ENCODE data around the gene SLC36A3.
"Not testable (repeated sequence)": the region's sequence is repeated elsewhere in the genome, so short reads cannot be mapped to it uniquely, and the experiment has no call there.

SLC36A3 gene

DNA sequence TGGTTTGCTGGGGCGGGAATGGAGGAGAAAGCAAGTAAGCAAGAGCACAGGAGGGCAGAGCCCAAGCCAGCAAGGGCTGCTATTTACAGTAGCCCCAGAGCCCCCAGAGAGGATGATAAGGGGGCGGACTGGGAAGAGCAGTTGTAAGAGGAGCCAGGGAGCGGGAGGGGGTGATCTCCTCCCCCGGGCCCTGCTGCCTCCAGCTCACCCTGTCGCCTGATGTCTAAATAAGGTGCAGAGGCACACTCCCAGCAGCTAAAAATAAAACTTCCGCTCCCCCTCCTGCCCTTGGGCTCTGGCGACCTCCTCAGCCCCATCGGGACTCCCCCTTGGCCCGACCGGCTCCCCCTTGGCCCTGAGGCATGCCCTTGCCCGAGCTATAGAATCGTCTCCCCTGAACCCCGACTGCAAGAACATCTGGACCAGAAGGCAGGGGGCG lies 65.2 kb downstream of the SLC36A3 start:
- DNase-seq (ENCODE audit: low read depth in 2 of 2): no peak

DNA sequence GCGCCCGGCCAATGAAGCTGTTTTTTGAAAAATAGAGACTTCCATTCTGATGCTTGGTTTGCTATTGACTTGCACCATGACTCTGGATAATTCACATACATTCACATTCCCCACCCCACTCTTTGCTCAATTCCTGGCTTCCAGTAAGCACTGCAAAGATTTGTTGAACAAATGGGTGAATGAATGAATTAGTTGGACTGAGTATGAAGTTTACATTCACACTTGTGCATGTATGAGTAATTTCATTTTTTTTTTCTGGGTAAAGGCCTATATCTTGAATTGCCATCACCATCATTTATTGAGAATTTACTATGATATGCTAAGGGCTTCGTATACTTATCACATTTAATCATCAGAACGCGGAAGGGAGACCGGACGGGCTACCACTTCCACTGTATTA lies 65.9 kb downstream of the SLC36A3 start:
- DNase-seq (ENCODE audit: low read depth in 2 of 2): no peak

DNA sequence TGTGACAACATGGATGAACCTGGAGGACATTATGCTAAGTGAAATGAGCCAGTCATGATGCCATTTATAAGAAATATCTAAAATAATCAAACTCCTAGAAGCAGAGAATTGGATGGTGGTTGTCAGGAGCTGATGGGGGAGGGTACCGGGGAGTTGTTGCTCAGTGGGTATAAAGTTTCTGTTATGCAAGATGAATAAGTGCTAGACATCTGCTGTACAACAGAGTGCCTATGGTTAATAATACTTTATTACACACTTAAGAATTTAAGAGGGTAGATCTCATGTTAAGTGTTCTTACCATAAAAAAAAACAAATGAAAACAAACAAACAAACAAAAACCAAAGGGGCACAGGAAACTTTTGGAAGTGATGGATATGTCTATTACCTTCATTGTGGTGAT lies 66.7 kb downstream of the SLC36A3 start:
- DNase-seq (ENCODE audit: low read depth in 2 of 2): no peak

DNA sequence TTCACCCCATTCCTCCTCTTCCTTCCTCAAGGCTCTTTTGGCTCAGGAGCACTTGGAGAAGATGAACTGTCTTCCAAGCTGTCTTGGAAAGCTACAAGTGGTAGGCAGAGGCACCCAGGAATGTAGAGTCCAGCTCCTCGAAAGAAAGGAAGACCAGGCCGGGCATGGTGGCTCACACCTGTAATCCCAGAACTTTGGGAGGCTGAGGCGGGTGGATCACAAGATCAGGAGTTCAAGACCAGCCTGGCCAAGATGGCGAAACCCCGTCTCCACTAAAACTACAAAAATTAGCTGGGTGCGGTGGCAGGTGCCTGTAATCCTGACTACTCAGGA lies 68.4 kb downstream of the SLC36A3 start:
- DNase-seq (ENCODE audit: low read depth in 2 of 2): not testable (repeated sequence)

DNA sequence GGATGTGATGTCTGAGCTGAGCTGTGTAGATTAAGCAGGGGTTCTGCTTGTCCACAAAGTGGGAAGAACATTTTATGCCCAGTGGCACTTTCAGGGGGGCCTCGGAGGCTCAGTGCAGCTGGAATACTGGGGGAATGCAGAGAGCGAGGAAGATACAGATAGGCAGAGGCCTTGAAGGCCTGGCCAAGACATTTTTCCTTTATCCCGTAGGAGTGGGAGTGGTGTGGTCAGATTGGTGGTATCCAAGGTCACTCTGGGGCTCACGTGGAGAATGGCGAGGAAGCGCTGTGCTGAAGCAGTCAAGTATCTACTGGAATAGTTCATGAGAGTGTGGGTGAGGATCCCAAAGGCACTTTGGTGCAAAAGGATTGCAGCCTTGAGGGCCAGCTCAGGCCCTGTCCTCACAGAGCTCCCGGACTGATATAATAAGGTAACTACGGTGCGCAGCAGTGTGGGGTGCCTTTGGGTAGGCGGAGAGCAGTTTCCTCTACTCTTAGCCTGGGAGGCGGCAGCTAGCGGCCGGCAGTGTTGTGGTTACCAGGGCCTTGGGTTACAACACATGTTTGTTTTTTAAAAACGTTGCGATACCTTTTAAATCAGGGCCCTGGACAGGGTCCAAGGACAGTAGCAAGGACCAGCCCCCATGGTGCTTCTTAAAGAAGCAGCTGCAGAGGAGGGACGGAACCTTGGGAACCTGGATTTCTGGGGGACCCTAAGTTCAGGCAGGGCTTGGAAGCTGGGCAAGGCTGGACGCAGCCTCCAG lies 68.9 kb downstream of the SLC36A3 start:
- DNase-seq (ENCODE audit: low read depth in 2 of 2): no peak

DNA sequence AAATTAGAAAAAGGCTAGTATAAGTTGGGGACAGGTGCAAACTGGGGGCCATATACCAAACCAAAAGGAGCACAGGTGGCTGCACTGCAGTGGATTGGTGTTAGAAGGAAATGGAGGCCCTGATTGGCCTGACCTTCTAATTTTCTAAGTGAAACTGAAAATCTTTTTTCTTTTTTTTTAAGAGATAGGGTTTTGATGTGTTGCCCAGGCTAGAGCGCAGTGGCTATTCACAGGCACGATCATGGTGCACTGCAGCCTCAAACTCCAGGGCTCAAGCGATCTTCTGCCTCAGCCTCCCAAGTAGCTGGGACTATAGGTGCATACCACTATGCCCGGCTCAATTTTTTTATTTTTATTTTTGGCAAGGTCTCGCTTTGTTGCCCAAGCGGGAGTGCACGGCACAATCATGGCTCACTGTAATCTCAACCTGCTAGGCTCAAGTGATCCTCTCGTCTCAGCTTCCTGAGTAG lies 69.9 kb downstream of the SLC36A3 start:
- DNase-seq (ENCODE audit: low read depth in 2 of 2): no peak

DNA sequence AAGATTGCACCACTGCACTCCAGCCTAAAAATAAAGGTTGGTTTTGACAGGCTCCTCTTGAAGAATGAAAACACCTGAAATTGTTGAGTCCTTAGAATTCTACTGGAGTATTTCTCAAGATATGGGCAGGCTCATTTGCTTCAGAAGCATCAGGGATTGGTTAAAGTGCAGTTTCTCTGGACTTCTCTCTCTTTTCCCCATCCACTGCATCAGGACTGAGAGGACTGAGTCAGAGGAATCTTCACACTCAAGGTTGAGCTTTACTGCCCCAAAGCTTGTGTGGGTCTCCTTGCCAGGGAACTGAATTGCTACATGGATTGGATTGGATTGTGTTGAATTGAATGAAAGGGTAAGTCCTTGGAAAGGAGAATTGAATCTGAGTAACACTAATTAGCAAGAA lies 72.2 kb downstream of the SLC36A3 start:
- DNase-seq (ENCODE audit: low read depth in 2 of 2): no peak

DNA sequence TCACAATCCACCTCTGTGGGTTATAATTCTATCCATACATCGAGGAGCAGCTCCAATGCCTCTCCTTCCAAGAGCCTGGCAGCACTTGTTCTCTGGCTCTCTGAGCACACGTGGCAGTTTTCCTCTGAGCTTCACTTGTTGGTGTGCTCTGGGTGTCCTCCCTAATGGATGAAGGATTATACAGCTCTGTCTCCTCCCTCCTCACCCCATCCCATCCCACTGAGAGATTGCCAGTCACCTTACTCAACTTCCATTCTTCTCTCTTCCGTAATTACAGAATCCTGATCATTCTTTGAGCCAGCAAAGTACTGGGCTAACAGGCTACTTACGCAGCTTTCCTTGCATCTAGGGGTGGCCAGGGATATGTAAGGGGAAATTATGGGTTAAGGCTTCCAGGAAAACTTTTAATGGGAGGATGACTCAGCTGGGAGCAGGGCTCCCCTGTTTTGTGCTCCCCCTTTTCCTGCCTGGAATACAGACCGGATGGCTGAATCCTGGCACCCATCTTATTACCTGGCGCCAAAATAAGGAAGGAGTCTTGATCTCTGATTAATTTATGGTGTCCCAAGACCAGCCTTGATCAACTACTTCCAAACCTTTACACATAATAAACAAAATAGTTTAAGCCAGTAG lies 73.4 kb downstream of the SLC36A3 start:
- DNase-seq (ENCODE audit: low read depth in 2 of 2): no peak

DNA sequence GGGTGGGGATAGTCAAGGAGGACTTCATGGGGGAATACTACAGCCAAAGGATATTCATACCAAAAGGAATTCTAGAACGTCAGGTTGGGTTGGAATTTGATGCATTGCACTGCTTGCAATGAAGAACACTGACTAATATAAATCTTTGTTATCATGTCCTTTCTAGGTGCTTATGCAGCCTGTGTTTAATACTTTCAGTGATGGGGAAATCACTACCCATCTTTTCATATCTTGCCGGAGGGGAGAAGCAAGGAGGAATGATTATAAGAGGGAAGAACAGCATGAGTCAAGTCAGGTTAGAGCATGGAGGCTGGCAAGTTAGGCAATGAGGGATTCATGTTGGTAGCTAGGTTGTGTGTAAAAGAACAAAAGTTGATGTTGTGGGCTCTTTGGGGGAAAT lies 74.6 kb downstream of the SLC36A3 start:
- no peak for DNase-seq (ENCODE audit: low read depth in 2 of 2)

DNA sequence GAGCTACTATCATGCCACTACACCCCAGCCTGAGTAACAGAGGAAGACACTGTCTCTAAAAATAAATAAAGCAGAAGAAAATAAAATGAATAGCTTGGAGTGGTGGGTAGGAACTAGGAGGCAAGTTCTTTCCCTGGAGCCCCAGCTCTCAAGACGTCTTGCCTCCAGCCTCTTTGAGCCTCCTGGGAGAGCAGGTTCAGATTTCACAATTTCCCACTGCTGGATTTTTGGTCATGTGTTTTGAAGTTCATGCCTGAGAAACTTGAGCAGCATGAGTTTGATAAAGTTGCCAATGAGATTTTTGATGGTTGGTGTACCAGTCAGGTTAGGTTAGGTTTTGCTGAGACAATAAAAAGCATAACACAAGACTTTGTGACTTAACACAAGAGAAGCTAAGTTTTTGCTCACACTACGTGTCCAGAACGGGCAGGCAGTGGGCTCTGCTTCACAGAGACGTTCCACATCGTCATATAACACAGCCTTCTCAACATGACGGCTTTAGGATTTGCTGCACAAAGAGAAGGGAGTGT lies 75.6 kb downstream of the SLC36A3 start:
- DNase-seq (ENCODE audit: low read depth in 2 of 2): no peak

All from activated CD8-positive, alpha-beta memory T cell treated with anti-CD3 and anti-CD28 coated beads for 4 hours (primary cell).